ENCODE measurements around the gene PMPCA.

Gene PMPCA

DNA sequence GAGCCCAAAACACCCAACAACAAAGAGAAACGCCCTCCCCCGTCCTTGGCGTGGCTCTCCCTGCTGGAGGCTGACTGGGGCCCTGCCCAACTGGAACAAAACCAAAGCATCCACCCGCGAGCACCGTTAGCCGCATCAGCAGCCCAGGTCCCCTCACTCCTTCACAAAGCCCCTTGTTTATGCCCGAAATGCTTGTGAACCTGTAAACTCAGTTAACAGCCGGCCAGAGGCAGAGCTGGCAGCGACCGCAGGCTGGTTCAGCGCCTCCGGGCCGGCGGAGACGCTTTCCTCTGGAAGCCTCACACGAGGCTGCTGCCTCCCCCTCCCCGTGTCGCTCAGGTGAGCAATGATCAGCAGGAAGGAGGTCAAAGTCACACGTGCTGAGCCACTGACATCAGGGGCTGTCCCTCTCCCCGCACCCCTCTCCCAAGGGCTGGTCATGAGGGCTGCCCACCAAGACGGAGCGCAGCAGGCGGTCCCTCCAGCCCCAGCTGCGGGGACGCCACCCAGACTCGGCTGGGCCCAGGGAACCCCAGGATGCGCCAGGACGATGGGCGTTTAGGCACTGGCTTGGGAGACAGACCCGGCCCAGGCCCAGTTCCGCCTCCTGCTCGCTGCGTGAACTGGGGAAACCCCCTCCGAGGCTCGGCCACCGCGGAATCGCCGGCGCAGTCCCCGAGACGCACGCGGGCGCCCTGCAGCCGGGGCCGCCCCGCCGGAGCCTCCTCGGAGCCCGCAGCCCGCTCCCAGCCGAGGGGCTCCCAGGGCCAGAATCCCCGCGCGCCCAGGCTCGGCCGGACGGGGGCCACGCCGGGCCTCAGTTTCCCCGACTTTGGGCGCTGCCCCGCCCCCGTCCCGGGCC is 11.1 kb upstream of the PMPCA start:
- Histone ChIP-seq H4K20me1 (ENCODE audit: insufficient read depth, low read length) (no peaks in the 10 kb centered on the region), H3K27ac (ENCODE audit: low read depth, low read length, poor library complexity, severe bottlenecking) (no peak overlapping the region), H3K79me2 (ENCODE audit: insufficient read depth, low read length) (peaks cover 18% of the 10 kb centered on the region), H3F3A (ENCODE audit: insufficient read depth, low read length) (no peaks in the 10 kb centered on the region), H3K4me2 (ENCODE audit: low read length) (peak overlapping the region; percentile 99), H3K4me1 (ENCODE audit: insufficient read depth, low read length, severe bottlenecking) (peaks cover 20% of the 10 kb centered on the region), H3K9me2 (ENCODE audit: low read depth, low read length) (no peaks in the 10 kb centered on the region), H2AFZ (ENCODE audit: low read length) (no peak overlapping the region), H3K9ac (ENCODE audit: low read length) (peak overlapping the region; percentile 96), H3K4me3 (ENCODE audit: low read depth, low read length, poor library complexity, severe bottlenecking) (peak overlapping the region; percentile 99), H3K9me3 (ENCODE audit: low read length) (no peaks in the 10 kb centered on the region), H3K36me3 (ENCODE audit: insufficient read depth, low read length) (peaks cover 67% of the 10 kb centered on the region), H3K27me3 (ENCODE audit: insufficient read depth, low read length) (no peaks in the 10 kb centered on the region)
- TF ChIP-seq, protein P1, sequence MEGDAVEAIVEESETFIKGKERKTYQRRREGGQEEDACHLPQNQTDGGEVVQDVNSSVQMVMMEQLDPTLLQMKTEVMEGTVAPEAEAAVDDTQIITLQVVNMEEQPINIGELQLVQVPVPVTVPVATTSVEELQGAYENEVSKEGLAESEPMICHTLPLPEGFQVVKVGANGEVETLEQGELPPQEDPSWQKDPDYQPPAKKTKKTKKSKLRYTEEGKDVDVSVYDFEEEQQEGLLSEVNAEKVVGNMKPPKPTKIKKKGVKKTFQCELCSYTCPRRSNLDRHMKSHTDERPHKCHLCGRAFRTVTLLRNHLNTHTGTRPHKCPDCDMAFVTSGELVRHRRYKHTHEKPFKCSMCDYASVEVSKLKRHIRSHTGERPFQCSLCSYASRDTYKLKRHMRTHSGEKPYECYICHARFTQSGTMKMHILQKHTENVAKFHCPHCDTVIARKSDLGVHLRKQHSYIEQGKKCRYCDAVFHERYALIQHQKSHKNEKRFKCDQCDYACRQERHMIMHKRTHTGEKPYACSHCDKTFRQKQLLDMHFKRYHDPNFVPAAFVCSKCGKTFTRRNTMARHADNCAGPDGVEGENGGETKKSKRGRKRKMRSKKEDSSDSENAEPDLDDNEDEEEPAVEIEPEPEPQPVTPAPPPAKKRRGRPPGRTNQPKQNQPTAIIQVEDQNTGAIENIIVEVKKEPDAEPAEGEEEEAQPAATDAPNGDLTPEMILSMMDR (IDR thresholded peaks at IDR 0.05; ENCODE audit: low read length) = no peak
- TF ChIP-seq EZH2 (IDR thresholded peaks at IDR 0.05; ENCODE audit: borderline replicate concordance, low read length) = no peak

DNA sequence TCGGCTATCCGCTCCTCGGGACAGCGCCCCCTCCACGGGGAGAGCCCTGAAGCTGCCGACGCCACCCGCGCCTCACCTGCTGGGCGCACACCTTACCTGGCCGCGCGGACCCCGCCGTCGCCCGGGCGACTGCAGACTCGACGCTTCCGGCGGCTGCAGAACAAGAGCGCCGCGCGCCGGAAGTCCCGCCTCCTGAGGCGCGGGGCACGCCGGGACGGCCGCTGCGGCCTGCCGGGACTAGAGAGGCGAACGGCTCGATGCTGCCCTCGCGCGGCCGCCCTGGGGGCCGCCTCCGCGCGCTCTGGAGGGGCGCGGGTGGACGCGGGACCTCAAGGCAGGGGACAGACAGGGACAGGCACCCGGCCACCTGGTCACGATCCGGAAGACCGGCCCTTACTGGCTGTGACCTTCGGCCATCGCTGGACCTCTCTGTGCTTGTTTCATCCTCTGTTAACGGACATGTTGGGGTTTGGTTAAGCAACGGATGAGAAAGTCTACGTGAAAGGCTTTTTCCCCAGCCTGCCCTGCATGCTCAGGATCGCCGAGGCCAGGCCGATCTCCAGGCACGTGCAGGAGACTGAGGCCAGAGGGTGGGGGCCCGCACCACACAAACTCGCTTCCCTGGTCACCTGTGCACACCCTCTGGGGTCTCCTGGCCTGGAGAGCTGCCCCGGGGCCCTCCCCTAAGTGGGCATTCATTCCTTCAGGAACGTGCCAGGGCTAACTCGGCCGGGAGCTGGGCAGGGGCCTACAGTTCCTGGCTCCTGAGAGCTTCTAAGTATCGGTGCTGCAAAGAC is 10.2 kb upstream of the PMPCA start, which contains the start of gene SNAPC4:
Gene SNAPC4 (minus strand): TSS at position 133 of the 797 bp plus-strand sequence. CDS start 1,742 bp downstream, outside the sequence.
- Histone ChIP-seq H3K9me2 (ENCODE audit: low read depth, low read length) (no peaks in the 10 kb centered on the region), H3K9me3 (ENCODE audit: low read length) (no peaks in the 10 kb centered on the region), H3K36me3 (ENCODE audit: insufficient read depth, low read length) (peaks cover 67% of the 10 kb centered on the region), H3K27ac (ENCODE audit: low read depth, low read length, poor library complexity, severe bottlenecking) (no peak within 1 kb of the TSS), H3F3A (ENCODE audit: insufficient read depth, low read length) (no peaks in the 10 kb centered on the region), H3K27me3 (ENCODE audit: insufficient read depth, low read length) (no peaks in the 10 kb centered on the region), H3K4me2 (ENCODE audit: low read length) (peak within 1 kb of the TSS; percentile 99), H3K4me3 (ENCODE audit: low read depth, low read length, poor library complexity, severe bottlenecking) (peak within 1 kb of the TSS; percentile 99), H2AFZ (ENCODE audit: low read length) (no peak within 1 kb of the TSS), H3K79me2 (ENCODE audit: insufficient read depth, low read length) (peaks cover 18% of the 10 kb centered on the region), H3K9ac (ENCODE audit: low read length) (peak within 1 kb of the TSS; percentile 96), H3K4me1 (ENCODE audit: insufficient read depth, low read length, severe bottlenecking) (peaks cover 20% of the 10 kb centered on the region), H4K20me1 (ENCODE audit: insufficient read depth, low read length) (no peaks in the 10 kb centered on the region)
- TF ChIP-seq, protein P1 (IDR thresholded peaks at IDR 0.05; ENCODE audit: low read length) = peak; percentile 88
- TF ChIP-seq EZH2 (IDR thresholded peaks at IDR 0.05; ENCODE audit: borderline replicate concordance, low read length) = no peak

DNA sequence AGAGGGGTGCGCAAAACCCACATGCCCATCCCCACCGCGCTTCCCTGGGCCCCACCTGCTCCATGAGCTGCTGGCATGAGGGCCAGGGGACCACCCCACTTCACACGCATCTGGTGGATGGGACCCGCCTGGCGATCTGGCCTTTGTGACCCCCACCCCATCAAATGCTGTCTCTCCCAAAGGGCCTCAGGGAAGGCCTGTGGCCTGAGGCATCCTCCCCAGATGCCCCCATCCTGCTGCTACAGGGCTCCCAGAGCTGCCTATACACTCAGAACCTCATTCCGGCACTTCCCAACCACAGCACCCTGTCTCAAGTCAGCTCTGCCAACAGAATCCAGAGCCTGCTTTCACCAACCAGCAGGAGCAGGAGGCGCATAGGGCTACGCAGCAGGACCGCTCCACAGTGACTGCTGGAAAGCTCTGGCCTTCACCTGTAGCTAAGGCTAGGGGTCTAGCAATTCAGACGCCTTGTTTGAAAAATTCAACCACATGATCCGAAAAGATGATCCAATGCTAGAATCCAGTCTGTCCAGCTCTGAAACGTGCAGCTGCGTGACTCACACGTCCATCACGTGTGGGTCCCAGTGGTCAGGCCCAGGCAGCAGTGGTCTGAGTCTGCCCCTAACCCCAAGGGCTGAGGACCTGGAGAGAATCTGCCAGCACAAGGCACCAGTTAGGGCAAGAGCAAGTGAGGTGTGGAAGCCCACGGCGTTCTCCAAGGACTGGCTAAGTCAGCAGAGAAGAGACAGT is 9.1 kb upstream of the PMPCA start:
- Histone ChIP-seq H3K27ac (ENCODE audit: low read depth, low read length, poor library complexity, severe bottlenecking) (no peak overlapping the region), H3K4me1 (ENCODE audit: insufficient read depth, low read length, severe bottlenecking) (peaks cover 20% of the 10 kb centered on the region), H3K9me2 (ENCODE audit: low read depth, low read length) (no peaks in the 10 kb centered on the region), H3K9me3 (ENCODE audit: low read length) (no peaks in the 10 kb centered on the region), H3K27me3 (ENCODE audit: insufficient read depth, low read length) (no peaks in the 10 kb centered on the region), H2AFZ (ENCODE audit: low read length) (no peak overlapping the region), H3K36me3 (ENCODE audit: insufficient read depth, low read length) (peaks cover 66% of the 10 kb centered on the region), H3F3A (ENCODE audit: insufficient read depth, low read length) (no peaks in the 10 kb centered on the region), H3K4me3 (ENCODE audit: low read depth, low read length, poor library complexity, severe bottlenecking) (no peak overlapping the region), H3K4me2 (ENCODE audit: low read length) (no peak overlapping the region), H3K9ac (ENCODE audit: low read length) (no peak overlapping the region), H4K20me1 (ENCODE audit: insufficient read depth, low read length) (no peaks in the 10 kb centered on the region), H3K79me2 (ENCODE audit: insufficient read depth, low read length) (peaks cover 18% of the 10 kb centered on the region)
- TF ChIP-seq, protein P1 (IDR thresholded peaks at IDR 0.05; ENCODE audit: low read length) = no peak
- TF ChIP-seq EZH2 (IDR thresholded peaks at IDR 0.05; ENCODE audit: borderline replicate concordance, low read length) = no peak

All from OCI-LY1 (cell line).